CD14-positive monocyte (primary cell): ENCODE measurements around the gene SLC4A4. TPM values are rescaled to one million over a fixed set of nuclear protein-coding genes. Genes with fewer than 3 reads are reported as not detected.

Source experiments
- DNase-seq, 3 donors: peaks; one replicate each; pipeline ENCODE4 v3.0.0-alpha.2; 2011 to 2022
- H2AFZ ChIP-seq: 2 replicates; pipeline ENCODE4 v1.6.0; 2012; ENCODE audit warnings: mild to moderate bottlenecking, low read depth, low read length, inconsistent platforms; ENCODE audit not compliant: insufficient read depth, poor library complexity, severe bottlenecking
- H3K27ac ChIP-seq, 2 donors: 1 replicate in 1 of 2; 2 replicates in 1 of 2; pipeline ENCODE4 v1.5.1; 2012 to 2013; ENCODE audit warnings: low read length in 2 of 2, control low read depth in 1 of 2, inconsistent platforms in 1 of 2, low read depth in 1 of 2, mild to moderate bottlenecking in 1 of 2
- H3K27me3 ChIP-seq, 2 donors: one replicate each; pipeline versions ENCODE4 v1.6.0 to v1.6.1; 2011 to 2013; ENCODE audit warnings: low read length in 2 of 2; ENCODE audit not compliant: control insufficient read depth in 2 of 2, insufficient read depth in 2 of 2
- H3K36me3 ChIP-seq, 2 donors: replicated peaks in 1 of 2; 1 replicate in 1 of 2; 2 replicates in 1 of 2; pipeline versions ENCODE4 v1.5.1 to v1.6.1; 2012 to 2013; ENCODE audit warnings: low read length in 2 of 2, control low read depth in 1 of 2, inconsistent platforms in 1 of 2, mild to moderate bottlenecking in 1 of 2; ENCODE audit not compliant: insufficient read depth in 2 of 2, control insufficient read depth in 1 of 2
- H3K4me1 ChIP-seq, 2 donors: 1 replicate in 1 of 2; 2 replicates in 1 of 2; pipeline versions ENCODE4 v1.5.1 to v1.6.1; 2012 to 2013; ENCODE audit warnings: low read length in 2 of 2, control low read depth in 1 of 2, inconsistent platforms in 1 of 2, mild to moderate bottlenecking in 1 of 2, moderate library complexity in 1 of 2; ENCODE audit not compliant: insufficient read depth in 2 of 2, control insufficient read depth in 1 of 2
- H3K4me2 ChIP-seq: replicated peaks from 2 replicates; pipeline ENCODE3; 2012; ENCODE audit warnings: low read length, moderate library complexity, mild to moderate bottlenecking; ENCODE audit not compliant: poor library complexity, severe bottlenecking; ENCODE audit errors: extremely low read depth
- H3K4me3 ChIP-seq, 3 experiments: fragments of 200-600 bp in 1 of 3; sonication (generic) in 1 of 3; replicated peaks in 1 of 3; 1 replicate in 2 of 3; 2 replicates in 1 of 3; pipeline ENCODE4 v1.5.1; 2011 to 2013; ENCODE audit warnings: low read length in 3 of 3, mild to moderate bottlenecking in 3 of 3, control low read depth in 2 of 3, low read depth in 2 of 3, inconsistent platforms in 1 of 3, moderate library complexity in 1 of 3
- H3K79me2 ChIP-seq: 2 replicates; pipeline ENCODE4 v1.6.0; 2012; ENCODE audit warnings: mild to moderate bottlenecking, control low read depth, inconsistent platforms, low read length, moderate library complexity; ENCODE audit not compliant: insufficient read depth
- H3K9ac ChIP-seq: 2 replicates; pipeline ENCODE4 v1.6.0; 2017; ENCODE audit warnings: low read length, mild to moderate bottlenecking; ENCODE audit not compliant: insufficient read depth, poor library complexity, severe bottlenecking
- H3K9me3 ChIP-seq, 2 donors: replicated peaks in 1 of 2; 1 replicate in 1 of 2; 2 replicates in 1 of 2; pipeline versions ENCODE4 v1.5.1 to v1.6.1; 2012 to 2013; ENCODE audit warnings: low read length in 2 of 2, control low read depth in 1 of 2; ENCODE audit not compliant: control insufficient read depth in 1 of 2, insufficient read depth in 1 of 2
- H4K20me1 ChIP-seq: 2 replicates; pipeline ENCODE4 v1.6.0; 2012; ENCODE audit warnings: mild to moderate bottlenecking, low read length, control low read depth, moderate library complexity; ENCODE audit not compliant: insufficient read depth
- H3K27ac Mint-ChIP-seq, 7 donors: one replicate each; pipeline ENCODE4 v1.8.0; 2020; ENCODE audit warnings: mild to moderate bottlenecking in 7 of 7, mixed read lengths in 7 of 7, moderate library complexity in 6 of 7, inconsistent platforms in 2 of 7
- H3K27me3 Mint-ChIP-seq, 3 donors: one replicate each; pipeline ENCODE4 v1.8.0; 2021 to 2022; ENCODE audit warnings: low read depth in 3 of 3, mild to moderate bottlenecking in 3 of 3, mixed read lengths in 3 of 3, moderate library complexity in 3 of 3, inconsistent platforms in 1 of 3
- H3K36me3 Mint-ChIP-seq, 2 donors: one replicate each; pipeline ENCODE4 v1.8.0; 2020; ENCODE audit warnings: mixed read lengths in 2 of 2, inconsistent platforms in 1 of 2, mild to moderate bottlenecking in 1 of 2
- H3K4me1 Mint-ChIP-seq: one replicate; pipeline ENCODE4 v1.8.0; 2020; ENCODE audit warnings: mild to moderate bottlenecking, mixed read lengths
- H3K4me3 Mint-ChIP-seq, 2 donors: one replicate each; pipeline ENCODE4 v1.8.0; 2020; ENCODE audit warnings: mild to moderate bottlenecking in 2 of 2, mixed read lengths in 2 of 2, moderate library complexity in 1 of 2
- H3K9me3 Mint-ChIP-seq, 7 donors: one replicate each; pipeline ENCODE4 v1.8.0; 2020 to 2022; ENCODE audit warnings: mixed read lengths in 7 of 7, mild to moderate bottlenecking in 6 of 7, moderate library complexity in 6 of 7, inconsistent platforms in 2 of 7
- CTCF ChIP-seq: fragments of 200-600 bp; IDR thresholded peaks from one replicate; pipeline ENCODE4 v1.8.0; 2022; ENCODE audit warnings: antibody characterized with exemption, mild to moderate bottlenecking
- WGBS: methylation state at CpG from one replicate; pipeline ENCODE4 v1.1.5; 2013; ENCODE audit warnings: missing lambda C conversion rate; ENCODE audit not compliant: insufficient coverage; 5-methylcytosine and 5-hydroxymethylcytosine counted together
- intact Hi-C, 2 donors: fragments of 100-400 bp; cut with micrococcal nuclease; formaldehyde crosslinking; loops; one replicate each; pipeline versions ENCODE4 v1.15.0 to v1.15.1; 2023
- polyA plus RNA-seq, 3 donors: library from polyadenylated mRNA; depleted of rRNA in 1 of 3; unstranded in 2 of 3; stranded (reverse) in 1 of 3; fragments of 300-500 nt in 2 of 3; fragments of >200 nt in 1 of 3; fragmentation: Illumina TruSeq in 2 of 3; gene quantifications; 1 replicate in 2 of 3; 2 replicates in 1 of 3; pipeline ENCODE4 v1.2.3, GENCODE V29; 2012 to 2021

Gene SLC4A4
- polyA plus RNA-seq, 3 donors, result 0.03 TPM; not detected in 2

GRCh38 chr4:71377561-71377960 lies 38.7 kb downstream of the SLC4A4 start:
- Histone ChIP-seq H4K20me1 (no peaks in the 10 kb centered on the region), H3K9me3 (no peaks in the 10 kb centered on the region), H3K79me2 (no peaks in the 10 kb centered on the region), H3K27me3 (no peaks in the 10 kb centered on the region), H3K9ac (no peak overlapping the region), H3K27ac (no peak overlapping the region), H3K4me1 (no peaks in the 10 kb centered on the region), H2AFZ (no peak overlapping the region), H3K4me3 (no peak overlapping the region), H3K4me2 (no peak overlapping the region), H3K36me3 (no peaks in the 10 kb centered on the region)
- intact Hi-C loops, result no loop called here
- H3K9me3 Mint-ChIP-seq, result peaks cover 0 to 5% (median 0%) of the 10 kb centered on the region in 7 donors
- no peak overlapping the region for H3K27ac Mint-ChIP-seq
- no peak overlapping the region for H3K4me3 Mint-ChIP-seq
- TF ChIP-seq CTCF, result no peak
- DNase-seq, result no peak
- H3K36me3 Mint-ChIP-seq, result no peaks in the 10 kb centered on the region
- H3K4me1 Mint-ChIP-seq, result no peaks in the 10 kb centered on the region
- no peaks in the 10 kb centered on the region for H3K27me3 Mint-ChIP-seq
- WGBS, result no CpG with 5 or more reads among the region's 4 CpGs

DNA sequence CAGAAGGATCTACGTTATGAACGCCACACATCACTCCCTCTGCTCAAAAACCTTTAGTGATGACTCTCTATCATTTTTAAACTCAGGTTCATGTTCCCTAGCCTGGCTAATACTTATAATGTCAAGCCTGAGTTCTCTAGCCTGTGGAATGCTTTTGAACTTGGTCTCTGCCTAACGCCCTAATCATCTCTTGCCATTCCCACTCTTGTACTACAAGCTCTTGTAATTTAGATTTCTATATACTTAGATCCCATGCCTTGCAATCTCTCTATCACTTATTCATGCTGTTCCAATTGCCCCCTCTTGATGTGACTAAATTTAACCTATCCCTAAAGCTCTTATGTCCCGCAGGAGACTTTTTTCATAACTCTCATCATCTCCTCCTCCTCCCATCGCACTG lies 40.3 kb downstream of the SLC4A4 start:
- 100% methylated on average over 5 of the region's 5 CpGs for WGBS
- TF ChIP-seq CTCF, result no peak
- no peak overlapping the region for H3K4me3 ChIP-seq
- H4K20me1 ChIP-seq, result no peaks in the 10 kb centered on the region
- no peaks in the 10 kb centered on the region for H3K36me3 ChIP-seq
- no peak overlapping the region for H2AFZ ChIP-seq
- H3K9ac ChIP-seq, result no peak overlapping the region
- intact Hi-C loops, result no loop called here
- no peaks in the 10 kb centered on the region for H3K9me3 ChIP-seq
- H3K79me2 ChIP-seq, result no peaks in the 10 kb centered on the region
- H3K4me1 ChIP-seq, result no peaks in the 10 kb centered on the region
- no peak overlapping the region for H3K4me2 ChIP-seq
- DNase-seq, result no peak
- no peaks in the 10 kb centered on the region for H3K27me3 Mint-ChIP-seq
- H3K27me3 ChIP-seq, result no peaks in the 10 kb centered on the region
- H3K4me1 Mint-ChIP-seq, result no peaks in the 10 kb centered on the region
- no peak overlapping the region for H3K27ac Mint-ChIP-seq
- no peak overlapping the region for H3K27ac ChIP-seq
- peaks cover 0 to 5% (median 0%) of the 10 kb centered on the region in 7 donors for H3K9me3 Mint-ChIP-seq
- no peaks in the 10 kb centered on the region for H3K36me3 Mint-ChIP-seq
- no peak overlapping the region for H3K4me3 Mint-ChIP-seq
